ENCODE data around the gene DAP. TPM values are rescaled to one million over a fixed set of nuclear protein-coding genes. Genes with fewer than 3 reads are reported as not detected.

Gene DAP
- total RNA-seq, 4 donors from 2014 or later = 66.1 to 130 (median 106) TPM

GRCh38 chr5:10736354-10736753 lies 24.7 kb downstream of the DAP start:
- Histone ChIP-seq H3K4me1 (peaks cover 23 to 40% of the 10 kb centered on the region in 2 donors), H3K27ac (peak overlapping the region in 1 of 3 donors; percentile 71), H3K27me3 (no peaks in the 10 kb centered on the region), H3K4me3 (replicated peaks in 1 of 3) (no peak overlapping the region), H3K36me3 (no peaks in the 10 kb centered on the region), H3K9me3 (no peaks in the 10 kb centered on the region)
- TF ChIP-seq POLR2A (IDR thresholded peaks at IDR 0.05) = no peak
- TF ChIP-seq CTCF (IDR thresholded peaks at IDR 0.05) = no peak
- no peak for DNase-seq
- intact Hi-C loops (cut with DNase I) = no loop called here
- WGBS, 2 donors = 83 to 93% methylated on average over 11 of the region's 11 CpGs

GRCh38 chr5:10735569-10736276 lies 25.3 kb downstream of the DAP start:
- Histone ChIP-seq H3K4me1 (peaks cover 23 to 40% of the 10 kb centered on the region in 2 donors), H3K36me3 (no peaks in the 10 kb centered on the region), H3K27me3 (no peaks in the 10 kb centered on the region), H3K4me3 (replicated peaks in 1 of 3) (no peak overlapping the region), H3K27ac (peak overlapping the region in 2 of 3 donors; percentile 69 to 71), H3K9me3 (no peaks in the 10 kb centered on the region)
- intact Hi-C loops (cut with DNase I) = no loop called here
- no peak for DNase-seq
- WGBS, 2 donors = 88 to 91% methylated on average over 8 of the region's 8 CpGs
- no peak for TF ChIP-seq POLR2A (IDR thresholded peaks at IDR 0.05)
- no peak for TF ChIP-seq CTCF (IDR thresholded peaks at IDR 0.05)

- H3K4me1 ChIP-seq = peaks cover 23 to 40% of the 10 kb centered on the region in 2 donors
- TF ChIP-seq CTCF (IDR thresholded peaks at IDR 0.05) (no peak), POLR2A (IDR thresholded peaks at IDR 0.05) (no peak)
- no peaks in the 10 kb centered on the region for H3K9me3 ChIP-seq
- DNase-seq = no peak
- intact Hi-C loops (cut with DNase I) = no loop called here
- WGBS, 2 donors = 67 to 69% methylated on average over 8 of the region's 8 CpGs
- no peaks in the 10 kb centered on the region for H3K36me3 ChIP-seq
- no peaks in the 10 kb centered on the region for H3K27me3 ChIP-seq
- peak overlapping the region; percentile 54 to 71 (median 69) for H3K27ac ChIP-seq
- no peak overlapping the region for H3K4me3 ChIP-seq (replicated peaks in 1 of 3)
Measured at GRCh38 chr5:10734832-10735523, 26.1 kb downstream of the DAP start.

GRCh38 chr5:10734037-10734709 lies 26.9 kb downstream of the DAP start:
- Histone ChIP-seq H3K36me3 (no peaks in the 10 kb centered on the region), H3K4me1 (peaks cover 23 to 40% of the 10 kb centered on the region in 2 donors), H3K4me3 (replicated peaks in 1 of 3) (no peak overlapping the region), H3K27ac (peak overlapping the region in 2 of 3 donors; percentile 69 to 71), H3K27me3 (no peaks in the 10 kb centered on the region), H3K9me3 (no peaks in the 10 kb centered on the region)
- intact Hi-C loops (cut with DNase I) = no loop called here
- TF ChIP-seq CTCF (IDR thresholded peaks at IDR 0.05) (no peak), POLR2A (IDR thresholded peaks at IDR 0.05) (no peak)
- WGBS, 2 donors = 82 to 89% methylated on average over 11 of the region's 11 CpGs
- DNase-seq = no peak

Measured in thyroid gland (tissue), 4 donors.